ENCODE results near the gene KIAA1217. TPM values are rescaled to one million over a fixed set of nuclear protein-coding genes. Genes with fewer than 3 reads are reported as not detected.
A peak's percentile ranks its signal among the peaks of the same experiment; 100 is the strongest.

The KIAA1217 gene
- total and polyA plus RNA-seq, 2 experiments from 2014 or later, result 13.3 to 23.1 TPM

GRCh38 chr10:24172909-24173308 is 36.0 kb upstream of the KIAA1217 start:
- Histone ChIP-seq H3K27ac (no peak overlapping the region), H3K9me3 (ENCODE audit: low read depth) (no peaks in the 10 kb centered on the region), H3K4me1 (ENCODE audit: low read depth) (no peaks in the 10 kb centered on the region), H3K4me3 (no peak overlapping the region), H3K27me3 (no peaks in the 10 kb centered on the region), H3K36me3 (no peaks in the 10 kb centered on the region)
- TF ChIP-seq, protein P1, sequence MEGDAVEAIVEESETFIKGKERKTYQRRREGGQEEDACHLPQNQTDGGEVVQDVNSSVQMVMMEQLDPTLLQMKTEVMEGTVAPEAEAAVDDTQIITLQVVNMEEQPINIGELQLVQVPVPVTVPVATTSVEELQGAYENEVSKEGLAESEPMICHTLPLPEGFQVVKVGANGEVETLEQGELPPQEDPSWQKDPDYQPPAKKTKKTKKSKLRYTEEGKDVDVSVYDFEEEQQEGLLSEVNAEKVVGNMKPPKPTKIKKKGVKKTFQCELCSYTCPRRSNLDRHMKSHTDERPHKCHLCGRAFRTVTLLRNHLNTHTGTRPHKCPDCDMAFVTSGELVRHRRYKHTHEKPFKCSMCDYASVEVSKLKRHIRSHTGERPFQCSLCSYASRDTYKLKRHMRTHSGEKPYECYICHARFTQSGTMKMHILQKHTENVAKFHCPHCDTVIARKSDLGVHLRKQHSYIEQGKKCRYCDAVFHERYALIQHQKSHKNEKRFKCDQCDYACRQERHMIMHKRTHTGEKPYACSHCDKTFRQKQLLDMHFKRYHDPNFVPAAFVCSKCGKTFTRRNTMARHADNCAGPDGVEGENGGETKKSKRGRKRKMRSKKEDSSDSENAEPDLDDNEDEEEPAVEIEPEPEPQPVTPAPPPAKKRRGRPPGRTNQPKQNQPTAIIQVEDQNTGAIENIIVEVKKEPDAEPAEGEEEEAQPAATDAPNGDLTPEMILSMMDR (IDR thresholded peaks at IDR 0.05; ENCODE audit: low read depth, low read length), result no peak
- no peak for DNase-seq (ENCODE audit: low read depth in 1 of 2, low spot score in 1 of 2)

DNA sequence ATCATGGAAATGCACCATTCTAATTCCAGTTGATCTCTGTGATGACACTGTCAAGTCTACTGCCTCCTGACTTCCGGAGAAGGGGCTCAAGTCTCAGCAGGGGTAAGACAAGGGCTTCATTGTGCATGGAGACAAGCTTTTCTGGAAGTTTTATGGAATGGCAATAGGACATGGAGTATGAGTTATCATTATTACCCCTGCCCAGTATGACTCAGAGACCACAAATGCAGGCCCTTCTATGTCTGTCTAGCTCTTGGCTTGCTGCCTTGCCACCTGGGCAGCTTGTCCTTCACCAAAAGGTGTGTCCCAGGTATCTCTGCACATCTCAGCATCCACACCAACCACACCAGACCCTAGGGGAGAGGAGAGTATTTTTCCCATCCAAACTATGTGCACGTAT is 34.9 kb upstream of the KIAA1217 start:
- H3K4me3 ChIP-seq, result no peak overlapping the region
- H3K27me3 ChIP-seq, result no peaks in the 10 kb centered on the region
- no peaks in the 10 kb centered on the region for H3K4me1 ChIP-seq (ENCODE audit: low read depth)
- TF ChIP-seq, protein P1 (IDR thresholded peaks at IDR 0.05; ENCODE audit: low read depth, low read length), result no peak
- DNase-seq (ENCODE audit: low read depth in 1 of 2, low spot score in 1 of 2), result no peak
- no peaks in the 10 kb centered on the region for H3K36me3 ChIP-seq
- no peaks in the 10 kb centered on the region for H3K9me3 ChIP-seq (ENCODE audit: low read depth)
- H3K27ac ChIP-seq, result no peak overlapping the region

DNA sequence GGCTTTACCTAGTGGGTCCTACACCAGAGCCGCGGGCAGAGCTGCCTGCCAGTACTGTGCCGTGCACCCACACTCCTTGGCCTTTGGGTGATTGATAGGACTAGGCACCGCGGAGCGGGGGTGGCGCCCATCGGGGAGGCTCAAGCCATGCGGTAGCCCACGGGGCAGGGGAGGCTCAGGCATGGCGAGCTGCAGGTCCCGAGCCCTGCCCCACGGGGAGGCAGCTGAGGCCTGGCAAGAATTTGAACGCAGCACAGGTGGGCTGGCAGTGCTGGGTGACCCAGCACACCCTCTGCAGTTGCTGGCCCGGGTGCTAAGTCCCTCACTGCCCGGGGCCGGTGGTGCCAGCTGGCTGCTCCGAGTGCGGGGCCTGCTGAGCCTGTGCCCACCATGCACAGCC is 32.3 kb upstream of the KIAA1217 start:
- Histone ChIP-seq H3K4me3 (no peak overlapping the region), H3K27ac (no peak overlapping the region), H3K9me3 (ENCODE audit: low read depth) (no peaks in the 10 kb centered on the region), H3K36me3 (no peaks in the 10 kb centered on the region), H3K27me3 (no peaks in the 10 kb centered on the region), H3K4me1 (ENCODE audit: low read depth) (no peaks in the 10 kb centered on the region)
- TF ChIP-seq, protein P1 (IDR thresholded peaks at IDR 0.05; ENCODE audit: low read depth, low read length), result no peak
- DNase-seq (ENCODE audit: low read depth in 1 of 2, low spot score in 1 of 2), result no peak

GRCh38 chr10:24177636-24178035 is 31.3 kb upstream of the KIAA1217 start:
- no peaks in the 10 kb centered on the region for H3K27me3 ChIP-seq
- no peak overlapping the region for H3K27ac ChIP-seq
- H3K9me3 ChIP-seq (ENCODE audit: low read depth), result no peaks in the 10 kb centered on the region
- no peaks in the 10 kb centered on the region for H3K36me3 ChIP-seq
- H3K4me1 ChIP-seq (ENCODE audit: low read depth), result no peaks in the 10 kb centered on the region
- no peak for DNase-seq (ENCODE audit: low read depth in 1 of 2, low spot score in 1 of 2)
- H3K4me3 ChIP-seq, result no peak overlapping the region
- TF ChIP-seq, protein P1 (IDR thresholded peaks at IDR 0.05; ENCODE audit: low read depth, low read length), result no peak

- Histone ChIP-seq H3K27ac (no peak overlapping the region), H3K4me1 (ENCODE audit: low read depth) (peaks cover 5% of the 10 kb centered on the region), H3K4me3 (no peak overlapping the region), H3K9me3 (ENCODE audit: low read depth) (no peaks in the 10 kb centered on the region), H3K27me3 (no peaks in the 10 kb centered on the region), H3K36me3 (no peaks in the 10 kb centered on the region)
- TF ChIP-seq, protein P1 (IDR thresholded peaks at IDR 0.05; ENCODE audit: low read depth, low read length), result no peak
- DNase-seq (ENCODE audit: low read depth in 1 of 2, low spot score in 1 of 2), result no peak
These were observed 28.0 kb upstream of the KIAA1217 start for GRCh38 chr10:24180891-24181290.

- H3K9me3 ChIP-seq (ENCODE audit: low read depth), result no peaks in the 10 kb centered on the region
- peak in 1 of 2 donors; percentile 41 for DNase-seq (ENCODE audit: low read depth in 1 of 2, low spot score in 1 of 2)
- no peak overlapping the region for H3K4me3 ChIP-seq
- TF ChIP-seq, protein P1 (IDR thresholded peaks at IDR 0.05; ENCODE audit: low read depth, low read length), result no peak
- no peak overlapping the region for H3K27ac ChIP-seq
- H3K36me3 ChIP-seq, result no peaks in the 10 kb centered on the region
- peaks cover 5% of the 10 kb centered on the region for H3K4me1 ChIP-seq (ENCODE audit: low read depth)
- no peaks in the 10 kb centered on the region for H3K27me3 ChIP-seq
These were observed 24.5 kb upstream of the KIAA1217 start for GRCh38 chr10:24184455-24184854.

Measured in cardiac muscle cell (in vitro differentiated cells and primary cell).